H1 (cell line): Measurements from ENCODE around the gene C1orf52. TPM values are rescaled to one million over a fixed set of nuclear protein-coding genes. Genes with fewer than 3 reads are reported as not detected.

Experiments
- CTCF ChIA-PET: fragments of 300-600 bp; sonication (Branson Sonifier 250); formaldehyde crosslinking; loops from one replicate; lab custom pipeline; 2021; ENCODE audit not compliant: partially characterized antibody; lab: Charles Lee
- POLR2A ChIA-PET: fragments of 300-600 bp; sonication (Branson Sonifier 250); formaldehyde crosslinking; loops from one replicate; lab custom pipeline; 2021; ENCODE audit warnings: inconsistent platforms; ENCODE audit not compliant: partially characterized antibody; lab: Charles Lee
- DNase-seq, 2 experiments: peaks; one replicate each; pipeline versions ENCODE4 v3.0.0 to v3.0.0-alpha.2; 2010 to 2022; ENCODE audit warnings: low spot score in 2 of 2, low read depth in 1 of 2, mixed read lengths in 1 of 2
- FAIRE-seq: peaks from 2 replicates; lab custom pipeline; 2011; peaks lifted over from hg19 to GRCh38; lab: Jason Lieb, UNC
- H2AFZ ChIP-seq: 2 replicates; pipeline ENCODE4 v1.8.1; 2012; ENCODE audit warnings: low read length, inconsistent platforms
- H2AK5ac ChIP-seq: 2 replicates; pipeline ENCODE4 v1.6.1; 2013; ENCODE audit warnings: low read depth, low read length
- H2BK120ac ChIP-seq: replicated peaks from 2 replicates; pipeline ENCODE3; 2013; ENCODE audit warnings: low read depth, low read length, inconsistent platforms
- H2BK12ac ChIP-seq: 2 replicates; pipeline ENCODE4 v1.6.1; 2013; ENCODE audit warnings: low read depth, low read length
- H2BK15ac ChIP-seq: 2 replicates; pipeline ENCODE4 v1.6.1; 2013; ENCODE audit warnings: low read length
- H2BK20ac ChIP-seq: 2 replicates; pipeline ENCODE4 v1.6.1; 2013; ENCODE audit warnings: low read length
- H2BK5ac ChIP-seq: 2 replicates; pipeline ENCODE4 v1.6.1; 2013; ENCODE audit warnings: low read depth, low read length
- H3K14ac ChIP-seq: 2 replicates; pipeline ENCODE4 v1.6.1; 2013; ENCODE audit warnings: inconsistent platforms; ENCODE audit not compliant: insufficient read length
- H3K18ac ChIP-seq: 2 replicates; pipeline ENCODE4 v1.6.1; 2013; ENCODE audit warnings: low read length; ENCODE audit errors: extremely low read depth
- H3K23ac ChIP-seq: 2 replicates; pipeline ENCODE4 v1.6.1; 2013; ENCODE audit warnings: inconsistent platforms; ENCODE audit not compliant: insufficient read length
- H3K23me2 ChIP-seq: 2 replicates; pipeline ENCODE4 v1.6.1; 2013; ENCODE audit warnings: low read depth, low read length
- H3K27ac ChIP-seq: 2 replicates; pipeline ENCODE4 v1.6.1; 2011; ENCODE audit warnings: low read depth, low read length, inconsistent platforms
- H3K27me3 ChIP-seq, 4 experiments: replicated peaks in 1 of 4; 1 replicate in 1 of 4; 2 replicates in 3 of 4; pipeline versions ENCODE4 v1.6.1 to v1.8.1; 2011 to 2013; ENCODE audit warnings: low read length in 3 of 4, mild to moderate bottlenecking in 3 of 4, inconsistent platforms in 2 of 4, mixed read lengths in 2 of 4, moderate library complexity in 1 of 4; ENCODE audit not compliant: control insufficient read depth in 3 of 4, insufficient read depth in 3 of 4; ENCODE audit errors: extremely low read depth in 1 of 4
- H3K36me3 ChIP-seq, 4 experiments: 2 replicates each; pipeline versions ENCODE4 v1.6.1 to v1.8.1; 2011 to 2013; ENCODE audit warnings: mild to moderate bottlenecking in 4 of 4, low read length in 3 of 4, moderate library complexity in 2 of 4, control low read depth in 1 of 4, inconsistent platforms in 1 of 4; ENCODE audit not compliant: insufficient read depth in 4 of 4, control insufficient read depth in 2 of 4
- H3K4ac ChIP-seq: replicated peaks from 2 replicates; pipeline ENCODE3; 2013; ENCODE audit warnings: low read length, low read depth, mixed read lengths, inconsistent platforms; ENCODE audit not compliant: insufficient read length
- H3K4me1 ChIP-seq, 4 experiments: replicated peaks in 1 of 4; 1 replicate in 1 of 4; 2 replicates in 3 of 4; pipeline versions ENCODE4 v1.6.1 to v1.8.1; 2011 to 2013; ENCODE audit warnings: low read length in 3 of 4, inconsistent platforms in 2 of 4, mixed read lengths in 1 of 4; ENCODE audit not compliant: insufficient read depth in 4 of 4, control insufficient read depth in 3 of 4
- H3K4me2 ChIP-seq, 2 experiments: 2 replicates each; pipeline versions ENCODE4 v1.6.1 to v1.8.1; 2011 to 2013; ENCODE audit warnings: low read depth in 2 of 2, low read length in 2 of 2, control low read depth in 1 of 2, inconsistent platforms in 1 of 2, mild to moderate bottlenecking in 1 of 2; ENCODE audit not compliant: insufficient read depth in 1 of 2
- H3K4me3 ChIP-seq, 4 experiments: fragments of 200-600, 300-600 bp in 1 of 4; sonication (generic), shearing (Covaris generic), sonication (Bioruptor Twin) in 1 of 4; 2 replicates each; pipeline versions ENCODE4 v1.5.1 to v1.8.1; 2011 to 2016; ENCODE audit warnings: low read length in 4 of 4, low read depth in 3 of 4, control low read depth in 2 of 4, inconsistent platforms in 2 of 4, mild to moderate bottlenecking in 2 of 4, mixed read lengths in 1 of 4, moderate library complexity in 1 of 4; ENCODE audit not compliant: insufficient read depth in 2 of 4; ENCODE audit errors: extremely low read depth in 1 of 4
- H3K56ac ChIP-seq: replicated peaks from 2 replicates; pipeline ENCODE3; 2013; ENCODE audit warnings: low read depth, mild to moderate bottlenecking, mixed read lengths, low read length, inconsistent platforms; ENCODE audit not compliant: insufficient read length
- H3K79me1 ChIP-seq: 2 replicates; pipeline ENCODE4 v1.6.1; 2013; ENCODE audit warnings: low read depth, low read length, control low read depth
- H3K79me2 ChIP-seq, 2 experiments: 2 replicates each; pipeline versions ENCODE4 v1.6.1 to v1.8.1; 2012 to 2013; ENCODE audit warnings: low read length in 2 of 2, mild to moderate bottlenecking in 2 of 2, inconsistent platforms in 1 of 2; ENCODE audit not compliant: insufficient read depth in 2 of 2, control insufficient read depth in 1 of 2
- H3K9ac ChIP-seq, 4 experiments: replicated peaks in 1 of 4; 1 replicate in 1 of 4; 2 replicates in 3 of 4; pipeline versions ENCODE4 v1.6.1 to v1.8.1; 2011 to 2013; ENCODE audit warnings: low read depth in 3 of 4, low read length in 3 of 4, control low read depth in 2 of 4, mild to moderate bottlenecking in 2 of 4, moderate library complexity in 2 of 4, inconsistent platforms in 1 of 4; ENCODE audit errors: extremely low read depth in 1 of 4
- H3K9me3 ChIP-seq, 2 experiments: 2 replicates each; pipeline versions ENCODE4 v1.6.1 to v1.8.1; 2012 to 2013; ENCODE audit warnings: mild to moderate bottlenecking in 2 of 2, moderate library complexity in 2 of 2, control low read depth in 1 of 2, inconsistent platforms in 1 of 2, low read depth in 1 of 2, low read length in 1 of 2, mixed read lengths in 1 of 2; ENCODE audit not compliant: insufficient read depth in 2 of 2
- H4K20me1 ChIP-seq, 2 experiments: replicated peaks in 1 of 2; 2 replicates each; pipeline versions ENCODE3 to v1.8.1; 2011 to 2013; ENCODE audit warnings: inconsistent platforms in 2 of 2, low read length in 2 of 2, mild to moderate bottlenecking in 1 of 2; ENCODE audit not compliant: insufficient read depth in 2 of 2, control insufficient read depth in 1 of 2
- H4K5ac ChIP-seq: 2 replicates; pipeline ENCODE4 v1.6.1; 2013; ENCODE audit warnings: low read length, low read depth, mixed read lengths, inconsistent platforms; ENCODE audit not compliant: insufficient read length
- H4K8ac ChIP-seq: 2 replicates; pipeline ENCODE4 v1.8.0; 2013; ENCODE audit warnings: mild to moderate bottlenecking, moderate library complexity, low read length, inconsistent platforms; ENCODE audit not compliant: insufficient read depth; ENCODE audit errors: extremely low read depth
- H4K91ac ChIP-seq: replicated peaks from 2 replicates; pipeline ENCODE3; 2013; ENCODE audit warnings: low read length, mixed read lengths, inconsistent platforms; ENCODE audit not compliant: insufficient read length
- EGR1 ChIP-seq: IDR thresholded peaks from 2 replicates; pipeline ENCODE4 v1.6.1; 2011; ENCODE audit warnings: low read depth, low read length, borderline replicate concordance
- EZH2 ChIP-seq: fragments of 200-600 bp; sonication (generic); IDR thresholded peaks from 2 replicates; pipeline ENCODE4 v1.7.1; 2012; ENCODE audit warnings: low read depth, mild to moderate bottlenecking, moderate library complexity, low read length, inconsistent platforms; ENCODE audit not compliant: severe bottlenecking
- JUN ChIP-seq: IDR thresholded peaks from 2 replicates; pipeline ENCODE4 v1.6.1; 2011; ENCODE audit warnings: low read depth, mild to moderate bottlenecking, improper control_type of control experiment, low read length
- JUND ChIP-seq: IDR thresholded peaks from 2 replicates; pipeline ENCODE4 v1.6.1; 2011; ENCODE audit warnings: mild to moderate bottlenecking, improper control_type of control experiment, low read length
- KDM4A ChIP-seq: IDR thresholded peaks from one replicate; pipeline ENCODE4 v1.7.1; 2012; ENCODE audit warnings: low read depth, mild to moderate bottlenecking, moderate library complexity, low read length, inconsistent platforms; ENCODE audit not compliant: severe bottlenecking
- NANOG ChIP-seq: IDR thresholded peaks from 2 replicates; pipeline ENCODE4 v1.6.1; 2011; ENCODE audit warnings: low read length, low read depth, mild to moderate bottlenecking, inconsistent platforms; ENCODE audit not compliant: insufficient read depth, poor library complexity, severe bottlenecking
- RFX5 ChIP-seq: IDR thresholded peaks from 2 replicates; pipeline ENCODE4 v1.6.1; 2011; ENCODE audit warnings: low read depth, low read length, improper control_type of control experiment, borderline replicate concordance
- SIX5 ChIP-seq: IDR thresholded peaks from 2 replicates; pipeline ENCODE4 v1.6.1; 2011; ENCODE audit warnings: mild to moderate bottlenecking, low read depth, low read length
- SP1 ChIP-seq: IDR thresholded peaks from 2 replicates; pipeline ENCODE4 v1.6.1; 2011; ENCODE audit warnings: low read depth, low read length
- SRF ChIP-seq: IDR thresholded peaks from 2 replicates; pipeline ENCODE4 v1.6.1; 2011; ENCODE audit warnings: mild to moderate bottlenecking, low read depth, low read length, moderate library complexity
- TEAD4 ChIP-seq: IDR thresholded peaks from 2 replicates; pipeline ENCODE4 v1.6.1; 2012; ENCODE audit warnings: low read depth, low read length, inconsistent platforms, mixed read lengths
- WGBS, 2 experiments: shearing (Covaris generic) in 1 of 2; methylation state at CpG; one replicate each; pipeline versions ENCODE4 v1.1.6 to v1.1.7; 2013 to 2015; ENCODE audit warnings: low lambda C conversion rate in 2 of 2, mixed read lengths in 2 of 2, inconsistent platforms in 1 of 2, low coverage in 1 of 2, missing lambda C conversion rate in 1 of 2; ENCODE audit not compliant: insufficient replicate concordance in 2 of 2, insufficient coverage in 1 of 2, insufficient read length in 1 of 2; ENCODE audit errors: extremely low coverage in 1 of 2, missing lambda C conversion rate in 1 of 2; 5-methylcytosine and 5-hydroxymethylcytosine counted together
- polyA plus RNA-seq, 7 experiments: library from polyadenylated mRNA; depleted of rRNA in 3 of 7; stranded (reverse) in 5 of 7; unstranded in 2 of 7; fragments of >200 nt in 5 of 7; fragments of 200-250 nt in 2 of 7; gene quantifications; 1 replicate in 5 of 7; 2 replicates in 1 of 7; 4 replicates in 1 of 7; pipeline versions ENCODE4 v1.2.1 to v1.2.3, GENCODE V29; 2011 to 2013; ENCODE audit warnings: missing spikeins in 2 of 7, mixed read lengths in 2 of 7
- total RNA-seq: library from RNA; stranded (reverse); fragmentation: NEBNext Ultra II Directional; extraction: Animal tissue kit (Norgen Biotek cat#: 25700); gene quantifications from 2 replicates; pipeline ENCODE4 v1.2.1, GENCODE V29; 2021

The C1orf52 gene
- total and polyA plus RNA-seq, 2 of the 8 experiments (the other 6 are each of a cell fraction or from before 2014, with no cell fraction given) = 29.2 to 39.1 TPM

DNA sequence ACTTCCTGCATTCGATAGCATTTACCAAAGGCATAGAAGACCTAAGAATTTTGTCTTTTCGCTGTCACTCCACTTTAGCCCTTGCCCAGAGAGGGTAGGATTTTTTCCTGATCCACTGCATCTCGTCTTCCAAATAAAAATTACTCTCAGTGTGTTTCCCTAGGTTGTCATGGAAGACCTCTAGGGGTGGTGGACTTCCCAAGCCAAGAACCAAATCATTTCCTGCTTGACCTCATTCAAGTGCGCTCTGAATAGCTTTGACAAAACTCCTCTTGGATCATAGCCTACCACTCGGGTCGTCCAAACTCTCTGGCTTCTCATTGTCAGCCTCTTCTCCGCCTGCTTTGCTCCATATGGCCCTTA, 431 bp upstream of the C1orf52 start:
- ChIA-PET POLR2A (interaction anchor here (0.6 to 2.8 kb wide), 10 partner anchors 10 to 353 kb away, joined by 3 to 11 read pairs (median 4); partner anchors contain the start of genes BCL10, CCN1 and SYDE2), CTCF (interaction anchor here (0.6 to 8.3 kb wide), 25 partner anchors 14 to 687 kb away, joined by 3 to 141 read pairs (median 5); partner anchors contain the start of gene BCL10)
- no peak overlapping the region for H2BK15ac ChIP-seq
- 70% methylated on average over 7 of the region's 7 CpGs; no CpG with 5 or more reads in 1 of the 2 experiments for WGBS, 2 experiments
- no peak overlapping the region for H3K14ac ChIP-seq
- peak overlapping the region; percentile 97 for H2AFZ ChIP-seq
- H2BK120ac ChIP-seq = no peak overlapping the region
- H3K9ac ChIP-seq = no peak overlapping the region; a peak in 2 of 7 replicates
- peaks cover 4 to 25% of the 10 kb centered on the region in 2 experiments; a peak in 3 of 4 replicates for H3K79me2 ChIP-seq
- no peak overlapping the region for H2BK12ac ChIP-seq
- peaks cover 8 to 12% of the 10 kb centered on the region in 2 experiments; a peak in 3 of 4 replicates for H3K9me3 ChIP-seq
- H3K36me3 ChIP-seq = peaks cover 5 to 30% (median 13%) of the 10 kb centered on the region in 4 experiments; a peak in 4 of 8 replicates
- no peak for TF ChIP-seq JUND
- no peak for TF ChIP-seq SP1
- TF ChIP-seq KDM4A = no peak
- no peak for TF ChIP-seq SRF
- no peak for TF ChIP-seq EZH2
- no peak for TF ChIP-seq NANOG
- no peak for TF ChIP-seq EGR1
- no peak for TF ChIP-seq SIX5
- TF ChIP-seq RFX5 = no peak
- TF ChIP-seq JUN = no peak
- TF ChIP-seq TEAD4 = no peak
- H3K23ac ChIP-seq = no peak overlapping the region
- no peak overlapping the region for H2BK5ac ChIP-seq
- no peak overlapping the region for H3K56ac ChIP-seq
- peak overlapping the region; percentile 58 to 90 for H3K4me2 ChIP-seq
- no peak for FAIRE-seq
- no peak overlapping the region for H2BK20ac ChIP-seq
- H4K91ac ChIP-seq = no peak overlapping the region
- H3K4me3 ChIP-seq = peak overlapping the region in 2 of 4 experiments; percentile 21 to 36; a peak in 3 of 8 replicates
- no peak overlapping the region for H3K18ac ChIP-seq
- H3K27me3 ChIP-seq = no peaks in the 10 kb centered on the region
- H3K4me1 ChIP-seq = peaks cover 0 to 4% (median 2%) of the 10 kb centered on the region in 4 experiments; a peak in 3 of 7 replicates
- H4K20me1 ChIP-seq = peaks cover 0 to 5% of the 10 kb centered on the region in 2 experiments
- no peak for DNase-seq
- H3K27ac ChIP-seq = no peak overlapping the region
- H3K4ac ChIP-seq = no peak overlapping the region
- H4K5ac ChIP-seq = no peak overlapping the region
- H3K79me1 ChIP-seq = peaks cover 2% of the 10 kb centered on the region
- H4K8ac ChIP-seq = no peak overlapping the region
- H3K23me2 ChIP-seq = no peaks in the 10 kb centered on the region; the same call in none of the 2 replicates
- H2AK5ac ChIP-seq = no peak overlapping the region
